ENCODE measurements around the gene SMIM44. TPM values are rescaled to one million over a fixed set of nuclear protein-coding genes. Genes with fewer than 3 reads are reported as not detected.

The SMIM44 gene
- polyA plus RNA-seq, 1 donor (not counting 4 experiments of a cell fraction or from before 2014, with no cell fraction given), result not detected

- H3K36me3 ChIP-seq (ENCODE audit: control insufficient read depth in 2 of 2, extremely low read depth in 1 of 2, insufficient read depth in 2 of 2, low read length in 2 of 2), result peaks cover 20 to 31% of the 10 kb centered on the region in 2 experiments
- dilution Hi-C loops (cut with MboI; ENCODE audit: extremely low pct_ligation_motif_present, low sequenced_read_pairs), result no loop called here
- DNase-seq (ENCODE audit: low read depth, low spot score) (no peak), FAIRE-seq (no peak)
- no peaks in the 10 kb centered on the region for H3K9me3 ChIP-seq (ENCODE audit: control insufficient read depth, low read depth, low read length)
- H3K4me2 ChIP-seq (ENCODE audit: control insufficient read depth, extremely low read depth, insufficient read depth, low read depth, low read length), result no peak overlapping the region
- H3K27ac ChIP-seq (ENCODE audit: control insufficient read depth, insufficient read depth, low read length), result no peak overlapping the region
- H3K27me3 ChIP-seq (ENCODE audit: control insufficient read depth, extremely low read depth, insufficient read depth, low read length), result no peaks in the 10 kb centered on the region
- no peak overlapping the region for H3K9ac ChIP-seq (ENCODE audit: control insufficient read depth, extremely low read depth, insufficient read depth, low read length)
- peaks cover 6% of the 10 kb centered on the region for H4K20me1 ChIP-seq (ENCODE audit: control insufficient read depth, extremely low read depth, insufficient read depth, low read length)
- no peaks in the 10 kb centered on the region for H3K4me1 ChIP-seq (ENCODE audit: control insufficient read depth, extremely low read depth, insufficient read depth, low read length)
- H3K79me2 ChIP-seq (ENCODE audit: control insufficient read depth, insufficient read depth, low read length), result peaks cover 14% of the 10 kb centered on the region
- no peaks in the 10 kb centered on the region for H3K9me1 ChIP-seq (ENCODE audit: control insufficient read depth, extremely low read depth, insufficient read depth, low read length)
- TF ChIP-seq EZH2 (IDR thresholded peaks at IDR 0.05; ENCODE audit: low read length) (no peak), CTCF (optimal IDR thresholded peaks at IDR 0.05 in 1 of 3, IDR thresholded peaks at IDR 0.05 in 1 of 3, conservative IDR thresholded peaks at IDR 0.05 in 1 of 3; ENCODE audit: extremely low read depth in 1 of 3, insufficient read depth in 2 of 3, low read length in 3 of 3) (no peak)
- no peak overlapping the region for H2AFZ ChIP-seq (ENCODE audit: control insufficient read depth, low read length)
- H3K4me3 ChIP-seq (ENCODE audit: control insufficient read depth in 2 of 3, extremely low read depth in 1 of 3, insufficient read depth in 2 of 3, low read depth in 1 of 3, low read length in 3 of 3), result no peak overlapping the region
Measured at GRCh38 chr19:3528080-3528479, 44.8 kb upstream of the SMIM44 start.

- no peak overlapping the region for H2AFZ ChIP-seq (ENCODE audit: control insufficient read depth, low read length)
- DNase-seq (ENCODE audit: low read depth, low spot score) (no peak), FAIRE-seq (no peak)
- H3K4me2 ChIP-seq (ENCODE audit: control insufficient read depth, extremely low read depth, insufficient read depth, low read depth, low read length), result no peak overlapping the region
- H3K36me3 ChIP-seq (ENCODE audit: control insufficient read depth in 2 of 2, extremely low read depth in 1 of 2, insufficient read depth in 2 of 2, low read length in 2 of 2), result peaks cover 20 to 28% of the 10 kb centered on the region in 2 experiments
- TF ChIP-seq EZH2 (IDR thresholded peaks at IDR 0.05; ENCODE audit: low read length) (no peak), CTCF (optimal IDR thresholded peaks at IDR 0.05 in 1 of 3, IDR thresholded peaks at IDR 0.05 in 1 of 3, conservative IDR thresholded peaks at IDR 0.05 in 1 of 3; ENCODE audit: extremely low read depth in 1 of 3, insufficient read depth in 2 of 3, low read length in 3 of 3) (no peak)
- H4K20me1 ChIP-seq (ENCODE audit: control insufficient read depth, extremely low read depth, insufficient read depth, low read length), result peaks cover 10% of the 10 kb centered on the region
- H3K9me3 ChIP-seq (ENCODE audit: control insufficient read depth, low read depth, low read length), result no peaks in the 10 kb centered on the region
- H3K9me1 ChIP-seq (ENCODE audit: control insufficient read depth, extremely low read depth, insufficient read depth, low read length), result no peaks in the 10 kb centered on the region
- no peak overlapping the region for H3K9ac ChIP-seq (ENCODE audit: control insufficient read depth, extremely low read depth, insufficient read depth, low read length)
- no peak overlapping the region for H3K27ac ChIP-seq (ENCODE audit: control insufficient read depth, insufficient read depth, low read length)
- peaks cover 21% of the 10 kb centered on the region for H3K79me2 ChIP-seq (ENCODE audit: control insufficient read depth, insufficient read depth, low read length)
- H3K27me3 ChIP-seq (ENCODE audit: control insufficient read depth, extremely low read depth, insufficient read depth, low read length), result no peaks in the 10 kb centered on the region
- H3K4me3 ChIP-seq (ENCODE audit: control insufficient read depth in 2 of 3, extremely low read depth in 1 of 3, insufficient read depth in 2 of 3, low read depth in 1 of 3, low read length in 3 of 3), result no peak overlapping the region
- H3K4me1 ChIP-seq (ENCODE audit: control insufficient read depth, extremely low read depth, insufficient read depth, low read length), result no peaks in the 10 kb centered on the region
- dilution Hi-C loops (cut with MboI; ENCODE audit: extremely low pct_ligation_motif_present, low sequenced_read_pairs), result no loop called here
Measured at GRCh38 chr19:3527238-3527910, 44.1 kb upstream of the SMIM44 start.
